Stimulated activated naive B cell treated with anti-CD40 and anti-IgM and Interleukin-4, amounts not matched to agents 10 μg/mL and 1 μg/mL and 100 μg/mL, for 72 hours (primary cell): ENCODE measurements around the gene CDC42BPA.
A peak's percentile ranks its signal among the peaks of the same experiment; 100 is the strongest.
"Not testable (repeated sequence)": the region's sequence is repeated elsewhere in the genome, so short reads cannot be mapped to it uniquely, and the experiment has no call there.

Source experiments
- ATAC-seq, 2 donors: fragments of 150-1000 bp; cut with Tn5 transposase; replicated peaks; 2 replicates each; pipeline ENCODE4 v1.10.0; 2021; ENCODE audit warnings: moderate library complexity in 1 of 2
- DNase-seq: peaks from one replicate; pipeline ENCODE4 v3.0.0; 2021
- H3K27ac Mint-ChIP-seq: one replicate; pipeline ENCODE4 v1.8.0; 2022; ENCODE audit warnings: mild to moderate bottlenecking, mixed read lengths
- H3K27me3 Mint-ChIP-seq, 2 donors: one replicate each; pipeline ENCODE4 v1.8.0; 2022; ENCODE audit warnings: mixed read lengths in 2 of 2
- H3K36me3 Mint-ChIP-seq, 2 donors: one replicate each; pipeline ENCODE4 v1.8.0; 2022; ENCODE audit warnings: mixed read lengths in 2 of 2, mild to moderate bottlenecking in 1 of 2
- H3K4me1 Mint-ChIP-seq, 2 donors: one replicate each; pipeline ENCODE4 v1.8.0; 2022; ENCODE audit warnings: mixed read lengths in 2 of 2, mild to moderate bottlenecking in 1 of 2
- H3K4me3 Mint-ChIP-seq, 2 donors: one replicate each; pipeline ENCODE4 v1.8.0; 2022; ENCODE audit warnings: mild to moderate bottlenecking in 2 of 2, mixed read lengths in 2 of 2, moderate library complexity in 1 of 2
- H3K9me3 Mint-ChIP-seq, 2 donors: one replicate each; pipeline ENCODE4 v1.8.0; 2022; ENCODE audit warnings: mixed read lengths in 2 of 2, mild to moderate bottlenecking in 1 of 2

Gene CDC42BPA

DNA sequence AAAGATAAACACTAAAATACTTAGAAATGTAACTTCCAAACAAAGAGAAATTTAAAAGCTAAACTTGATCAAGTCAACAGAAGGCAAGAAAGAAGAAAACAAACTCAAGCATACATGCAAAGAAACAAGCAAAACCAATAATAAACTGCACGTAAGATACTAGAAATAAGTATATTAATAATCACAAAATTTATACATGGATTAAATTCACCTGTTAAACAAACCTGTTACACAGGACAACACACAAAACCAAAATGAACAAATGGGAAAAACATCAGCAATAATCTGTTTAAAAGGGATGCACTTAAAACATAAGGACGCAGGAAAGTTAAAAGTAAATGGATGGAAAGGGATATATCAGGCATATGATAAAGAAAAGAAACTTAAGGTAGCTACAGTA lies 165.8 kb downstream of the CDC42BPA start:
- no peak for DNase-seq
- no peak overlapping the region for H3K4me3 Mint-ChIP-seq
- no peak for ATAC-seq
- H3K27ac Mint-ChIP-seq = no peak overlapping the region
- no peaks in the 10 kb centered on the region for H3K27me3 Mint-ChIP-seq
- H3K4me1 Mint-ChIP-seq = no peaks in the 10 kb centered on the region
- no peaks in the 10 kb centered on the region for H3K9me3 Mint-ChIP-seq
- no peaks in the 10 kb centered on the region for H3K36me3 Mint-ChIP-seq

DNA sequence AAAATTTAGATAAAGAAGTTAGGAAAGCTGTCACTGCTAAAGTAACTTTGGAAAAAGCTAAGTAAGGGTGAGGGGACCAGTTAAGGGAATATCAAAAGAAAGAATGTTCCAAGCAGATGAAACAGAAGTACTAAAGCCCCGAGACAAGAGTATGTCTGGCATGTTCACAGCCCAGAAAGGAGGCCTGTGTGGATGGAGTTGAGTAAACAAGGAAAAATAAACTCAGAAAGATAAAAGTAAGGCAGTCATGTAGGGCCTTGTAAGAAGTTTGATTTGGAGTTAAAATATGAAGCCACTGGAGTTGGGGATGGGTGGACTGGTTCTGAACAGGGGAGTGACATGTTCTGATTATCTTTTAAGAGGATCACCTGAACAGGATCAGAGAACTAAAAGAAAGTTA lies 177.9 kb downstream of the CDC42BPA start:
- Mint-ChIP-seq H3K4me1 (no peaks in the 10 kb centered on the region), H3K4me3 (no peak overlapping the region), H3K27ac (no peak overlapping the region), H3K9me3 (no peaks in the 10 kb centered on the region), H3K36me3 (no peaks in the 10 kb centered on the region), H3K27me3 (peaks cover 0 to under 1% of the 10 kb centered on the region in 2 donors)
- ATAC-seq = no peak
- DNase-seq = no peak

DNA sequence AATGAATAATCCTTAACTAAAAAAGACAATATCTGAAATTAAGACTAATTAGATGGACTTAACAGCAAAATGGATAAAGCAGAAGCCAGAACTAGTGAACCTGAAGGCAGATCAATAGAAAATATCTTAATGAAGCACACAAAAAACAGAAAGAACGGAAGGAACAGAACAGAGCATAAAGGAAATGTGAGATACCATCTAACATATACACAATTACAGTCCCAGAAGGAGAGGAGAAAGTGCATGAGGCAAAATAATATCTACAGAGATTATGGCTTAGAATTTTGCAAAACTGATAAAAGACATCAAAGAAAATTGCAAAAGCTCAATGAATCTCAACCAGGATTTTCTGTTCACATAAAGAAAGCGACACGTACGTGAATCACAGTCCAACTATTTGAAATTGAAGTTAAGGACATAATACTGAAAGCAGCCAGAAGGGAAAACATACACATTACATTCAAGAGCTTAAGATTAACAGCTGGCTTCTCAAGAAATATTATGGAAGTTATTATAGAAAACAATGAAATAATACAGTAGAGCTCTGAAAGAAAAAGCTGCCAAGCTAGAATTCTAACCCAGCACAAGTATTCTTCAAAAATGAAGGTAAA lies 182.0 kb downstream of the CDC42BPA start:
- H3K4me1 Mint-ChIP-seq = no peaks in the 10 kb centered on the region
- H3K9me3 Mint-ChIP-seq = no peaks in the 10 kb centered on the region
- no peak for DNase-seq
- no peak for ATAC-seq
- H3K36me3 Mint-ChIP-seq = no peaks in the 10 kb centered on the region
- H3K27me3 Mint-ChIP-seq = peaks cover 0 to 14% of the 10 kb centered on the region in 2 donors
- no peak overlapping the region for H3K27ac Mint-ChIP-seq
- H3K4me3 Mint-ChIP-seq = no peak overlapping the region

DNA sequence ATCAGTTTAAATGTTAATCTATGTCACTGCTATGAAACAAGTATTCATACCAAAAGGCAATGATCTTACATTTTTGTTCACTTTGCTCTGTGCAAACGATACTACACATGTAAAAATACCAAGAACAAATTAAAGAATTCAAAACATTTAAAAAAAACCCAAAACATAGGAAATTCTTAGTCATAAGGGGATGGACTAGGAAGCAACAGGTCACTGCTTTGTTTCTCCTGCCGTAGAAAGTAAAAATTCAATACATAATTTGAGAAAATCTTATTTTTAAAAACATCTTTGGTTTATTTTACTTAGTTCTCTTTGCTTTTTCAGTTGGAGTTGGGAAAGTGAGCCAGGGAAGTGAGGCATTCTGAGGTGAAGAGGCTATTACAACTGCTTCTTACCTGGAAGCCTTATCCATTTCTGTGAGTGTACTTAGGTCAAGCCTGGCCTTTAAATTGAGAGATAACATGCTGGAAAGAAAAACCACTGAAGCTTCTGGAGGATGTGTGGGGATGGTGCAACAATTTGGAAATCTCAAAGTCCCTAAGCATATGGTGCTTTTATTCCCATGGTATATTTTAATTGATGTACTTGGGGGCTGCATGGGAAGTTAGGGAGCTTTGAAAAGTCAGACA lies 183.5 kb downstream of the CDC42BPA start:
- peaks cover 0 to 14% of the 10 kb centered on the region in 2 donors for H3K27me3 Mint-ChIP-seq
- no peaks in the 10 kb centered on the region for H3K36me3 Mint-ChIP-seq
- no peak for ATAC-seq
- H3K27ac Mint-ChIP-seq = no peak overlapping the region
- H3K4me1 Mint-ChIP-seq = no peaks in the 10 kb centered on the region
- H3K9me3 Mint-ChIP-seq = no peaks in the 10 kb centered on the region
- DNase-seq = no peak
- H3K4me3 Mint-ChIP-seq = no peak overlapping the region

DNA sequence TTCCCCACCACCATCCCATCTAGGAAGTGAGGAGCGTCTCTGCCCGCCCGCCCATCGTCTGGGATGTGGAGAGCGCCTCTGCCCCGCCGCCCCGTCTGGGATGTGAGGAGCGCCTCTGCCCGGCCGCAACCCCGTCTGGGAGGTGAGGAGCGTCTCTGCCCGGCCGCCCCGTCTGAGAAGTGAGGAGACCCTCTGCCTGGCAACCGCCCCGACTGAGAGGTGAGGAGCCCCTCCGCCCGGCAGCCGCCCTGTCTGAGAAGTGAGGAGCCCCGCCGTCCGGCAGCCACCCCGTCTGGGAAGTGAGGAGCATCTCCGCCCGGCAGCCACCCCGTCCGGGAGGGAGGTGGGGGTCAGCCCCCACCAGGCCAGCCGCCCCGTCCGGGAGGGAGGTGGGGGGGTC lies 185.6 kb downstream of the CDC42BPA start:
- H3K27me3 Mint-ChIP-seq = peaks cover 0 to 14% of the 10 kb centered on the region in 2 donors
- DNase-seq, H3K4me3 Mint-ChIP-seq, H3K9me3 Mint-ChIP-seq, ATAC-seq, H3K4me1 Mint-ChIP-seq, H3K27ac Mint-ChIP-seq, H3K36me3 Mint-ChIP-seq: not testable (repeated sequence)

DNA sequence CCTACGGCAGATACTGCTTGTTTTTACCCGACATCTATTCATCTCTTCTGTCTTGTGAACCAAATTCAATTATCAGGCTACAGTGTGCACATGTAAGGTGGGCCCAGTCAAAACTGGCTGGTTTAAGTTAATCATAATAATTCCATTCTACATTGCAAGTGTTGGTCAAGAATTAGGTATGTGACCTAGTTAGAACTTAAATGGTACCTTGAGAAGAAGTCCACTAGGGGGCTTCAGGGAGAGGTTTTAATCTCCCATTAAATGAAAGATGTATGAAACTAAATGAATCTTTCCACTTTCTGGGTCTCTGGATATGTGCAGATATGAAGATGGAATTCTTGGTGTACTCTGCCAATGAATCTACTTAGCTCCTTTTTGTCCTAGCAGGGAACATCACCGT lies 187.1 kb downstream of the CDC42BPA start:
- no peaks in the 10 kb centered on the region for H3K36me3 Mint-ChIP-seq
- DNase-seq = no peak

DNA sequence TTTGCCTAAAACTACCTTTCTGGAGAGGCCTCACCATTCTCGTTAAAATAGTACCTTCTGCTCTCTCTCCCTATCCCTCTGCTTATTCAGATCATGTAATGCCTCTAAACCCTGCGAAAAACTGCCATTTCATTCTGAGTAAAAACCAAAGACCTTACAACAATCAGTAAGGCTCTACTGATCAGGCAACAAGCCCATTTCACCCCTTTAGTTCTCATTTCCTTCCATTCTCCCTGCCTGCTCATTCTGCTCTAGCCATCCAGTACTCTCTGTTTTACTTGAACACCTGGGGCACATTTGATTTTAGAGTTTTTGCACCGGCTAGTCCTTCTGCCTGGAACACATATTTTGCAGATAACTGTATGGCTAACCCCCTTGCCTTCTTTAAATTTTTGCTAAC lies 190.4 kb downstream of the CDC42BPA start:
- DNase-seq (no peak), ATAC-seq (peak; percentile 38 to 52)
- Mint-ChIP-seq H3K4me1 (no peaks in the 10 kb centered on the region), H3K27me3 (no peaks in the 10 kb centered on the region), H3K9me3 (no peaks in the 10 kb centered on the region), H3K27ac (no peak overlapping the region), H3K4me3 (no peak overlapping the region), H3K36me3 (no peaks in the 10 kb centered on the region)

More for the DNA sequence above, 187.1 kb downstream of the CDC42BPA start:
- H3K9me3 Mint-ChIP-seq = no peaks in the 10 kb centered on the region
- no peaks in the 10 kb centered on the region for H3K4me1 Mint-ChIP-seq
- peak in 1 of 2 donors; percentile 33 for ATAC-seq
- H3K27me3 Mint-ChIP-seq = peaks cover 0 to 14% of the 10 kb centered on the region in 2 donors
- H3K27ac Mint-ChIP-seq = no peak overlapping the region
- H3K4me3 Mint-ChIP-seq = no peak overlapping the region

DNA sequence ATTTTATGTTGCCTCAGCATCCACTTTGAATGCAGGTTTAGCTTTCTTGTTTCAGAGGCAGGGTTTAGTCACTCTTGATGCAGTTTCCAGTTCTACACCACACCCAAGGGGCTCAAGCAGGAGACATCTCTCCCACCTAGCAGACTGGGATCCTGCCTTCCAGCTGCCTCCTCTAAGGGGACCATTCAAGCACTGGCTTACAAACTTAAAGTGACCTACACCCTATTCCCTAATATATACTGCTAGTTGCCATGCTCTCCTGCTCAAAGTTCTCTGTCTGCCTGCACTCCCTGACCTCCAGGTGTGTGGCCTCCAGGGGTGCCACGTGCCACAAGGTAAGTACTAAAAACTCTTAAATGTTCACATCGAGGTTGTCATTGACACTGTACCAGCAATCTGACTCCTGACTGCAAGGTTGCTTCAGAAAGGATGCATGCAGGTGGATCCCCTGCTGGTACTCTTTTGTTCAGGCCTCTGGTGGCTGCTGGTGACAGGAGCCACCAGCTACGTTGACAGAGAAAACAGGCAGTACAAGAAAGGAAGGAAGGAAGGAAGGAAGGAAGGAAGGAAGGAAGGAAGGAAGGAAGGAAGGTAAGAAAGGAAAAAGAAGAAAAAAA lies 192.3 kb downstream of the CDC42BPA start:
- H3K9me3 Mint-ChIP-seq = no peaks in the 10 kb centered on the region
- no peaks in the 10 kb centered on the region for H3K36me3 Mint-ChIP-seq
- no peaks in the 10 kb centered on the region for H3K27me3 Mint-ChIP-seq
- no peaks in the 10 kb centered on the region for H3K4me1 Mint-ChIP-seq
- DNase-seq (no peak), ATAC-seq (no peak)
- H3K27ac Mint-ChIP-seq = no peak overlapping the region
- no peak overlapping the region for H3K4me3 Mint-ChIP-seq

DNA sequence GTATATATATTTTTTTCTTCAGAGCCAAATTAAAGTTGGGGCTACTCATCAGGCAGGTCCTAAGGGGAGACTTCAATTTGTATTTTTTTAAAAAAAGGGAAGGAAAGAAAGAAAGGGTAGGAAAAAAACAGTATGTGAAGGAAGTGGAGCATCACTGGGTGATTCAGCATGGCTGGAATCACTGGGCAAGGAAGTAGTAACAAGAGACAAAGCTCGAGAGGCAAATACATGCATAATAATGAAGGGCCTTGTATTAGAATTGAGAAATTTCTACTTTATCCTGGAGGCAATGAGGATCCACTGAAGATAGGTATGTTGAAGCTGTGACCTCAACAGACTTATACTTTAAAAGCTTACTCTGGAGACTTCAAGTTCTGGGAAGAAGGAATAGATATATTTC lies 193.8 kb downstream of the CDC42BPA start:
- Mint-ChIP-seq H3K36me3 (no peaks in the 10 kb centered on the region), H3K27ac (no peak overlapping the region), H3K4me1 (no peaks in the 10 kb centered on the region), H3K4me3 (no peak overlapping the region), H3K27me3 (no peaks in the 10 kb centered on the region), H3K9me3 (no peaks in the 10 kb centered on the region)
- DNase-seq (no peak), ATAC-seq (no peak)

DNA sequence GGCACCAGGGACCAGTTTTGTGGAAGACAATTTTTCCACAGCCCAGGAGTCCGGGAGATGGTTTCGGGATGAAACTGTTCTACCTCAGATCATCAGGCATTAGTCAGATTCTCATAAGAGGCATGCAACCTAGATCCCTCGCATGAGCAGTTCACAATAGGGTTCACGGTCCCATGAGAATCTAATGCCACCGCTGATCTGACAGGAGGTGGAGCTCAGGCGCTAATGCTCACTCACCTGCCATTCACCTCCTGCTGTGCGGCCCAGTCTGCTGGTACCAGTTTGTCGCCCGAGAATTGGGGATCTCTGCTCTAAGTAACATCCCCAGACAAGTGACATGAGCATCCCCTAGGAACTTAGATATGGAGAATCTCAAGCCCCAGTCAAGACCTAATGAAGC lies 197.5 kb downstream of the CDC42BPA start:
- no peaks in the 10 kb centered on the region for H3K36me3 Mint-ChIP-seq
- H3K9me3 Mint-ChIP-seq = no peaks in the 10 kb centered on the region
- H3K4me1 Mint-ChIP-seq = no peaks in the 10 kb centered on the region
- ATAC-seq (no peak), DNase-seq (no peak)
- no peaks in the 10 kb centered on the region for H3K27me3 Mint-ChIP-seq
- no peak overlapping the region for H3K27ac Mint-ChIP-seq
- H3K4me3 Mint-ChIP-seq = no peak overlapping the region

DNA sequence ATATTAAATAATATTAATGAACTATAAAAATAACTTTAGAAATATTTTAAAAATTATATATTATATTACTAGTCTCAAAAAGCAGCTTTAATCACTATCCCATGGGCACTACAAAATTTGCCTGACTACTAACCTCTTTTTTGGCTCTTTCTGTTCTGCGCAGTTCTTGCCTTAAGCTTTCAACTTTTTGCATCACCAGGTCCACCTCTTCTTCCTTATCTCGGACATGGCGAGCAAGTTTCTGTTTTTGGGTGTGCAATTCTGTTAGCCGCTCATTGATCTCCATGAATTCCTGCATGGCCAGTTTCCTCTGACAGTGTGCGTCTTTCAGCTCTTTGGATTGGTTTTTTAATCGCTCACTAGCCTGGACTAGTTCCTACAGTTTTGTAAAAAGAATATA lies 205.8 kb downstream of the CDC42BPA start:
- Mint-ChIP-seq H3K36me3 (no peaks in the 10 kb centered on the region), H3K27me3 (peaks cover 4 to 10% of the 10 kb centered on the region in 2 donors), H3K27ac (no peak overlapping the region), H3K9me3 (no peaks in the 10 kb centered on the region), H3K4me1 (no peaks in the 10 kb centered on the region), H3K4me3 (no peak overlapping the region)
- ATAC-seq (no peak), DNase-seq (no peak)

DNA sequence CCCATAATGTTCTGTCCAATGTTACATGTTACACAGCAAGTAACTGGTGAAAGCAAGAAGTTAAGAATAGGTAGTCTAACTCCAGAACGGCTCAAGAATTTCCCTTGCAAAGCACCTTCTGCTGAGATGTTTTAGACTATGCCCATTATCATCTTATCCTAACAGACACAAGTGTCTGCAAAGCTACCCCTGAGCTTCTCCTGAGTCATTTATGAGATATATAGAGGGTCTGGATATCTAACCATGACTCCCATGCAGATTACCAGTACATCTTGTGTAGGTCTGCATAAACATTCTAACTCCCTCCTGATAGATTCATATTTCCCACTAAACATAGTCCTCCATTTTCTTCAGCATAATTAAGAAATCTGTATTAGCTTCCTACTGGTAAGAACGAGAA lies 206.5 kb downstream of the CDC42BPA start:
- Mint-ChIP-seq H3K27ac (no peak overlapping the region), H3K4me1 (no peaks in the 10 kb centered on the region), H3K4me3 (no peak overlapping the region), H3K9me3 (no peaks in the 10 kb centered on the region), H3K36me3 (no peaks in the 10 kb centered on the region), H3K27me3 (peaks cover 4 to 10% of the 10 kb centered on the region in 2 donors)
- no peak for DNase-seq
- ATAC-seq = no peak

DNA sequence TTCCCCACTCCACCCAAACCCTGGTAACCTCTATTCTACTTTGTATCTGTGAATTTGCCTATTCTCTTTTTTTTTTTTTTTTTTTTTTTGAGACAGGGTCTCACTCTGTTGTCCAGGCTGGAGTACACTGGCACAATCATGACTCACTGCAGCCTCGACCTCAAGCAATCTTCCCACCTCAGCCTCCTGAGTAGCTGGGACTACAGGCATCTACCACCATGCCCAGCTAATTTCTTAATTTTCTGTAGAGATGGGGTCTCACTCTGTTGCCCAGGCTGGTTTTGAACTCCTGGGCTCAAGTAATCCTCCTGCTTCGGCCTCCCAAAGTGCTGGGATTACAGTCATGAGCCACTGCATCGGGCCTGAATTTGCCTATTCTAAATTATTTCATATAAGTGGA lies 213.0 kb downstream of the CDC42BPA start:
- H3K27me3 Mint-ChIP-seq, H3K27ac Mint-ChIP-seq, DNase-seq, ATAC-seq, H3K4me3 Mint-ChIP-seq, H3K4me1 Mint-ChIP-seq, H3K9me3 Mint-ChIP-seq, H3K36me3 Mint-ChIP-seq: not testable (repeated sequence)

DNA sequence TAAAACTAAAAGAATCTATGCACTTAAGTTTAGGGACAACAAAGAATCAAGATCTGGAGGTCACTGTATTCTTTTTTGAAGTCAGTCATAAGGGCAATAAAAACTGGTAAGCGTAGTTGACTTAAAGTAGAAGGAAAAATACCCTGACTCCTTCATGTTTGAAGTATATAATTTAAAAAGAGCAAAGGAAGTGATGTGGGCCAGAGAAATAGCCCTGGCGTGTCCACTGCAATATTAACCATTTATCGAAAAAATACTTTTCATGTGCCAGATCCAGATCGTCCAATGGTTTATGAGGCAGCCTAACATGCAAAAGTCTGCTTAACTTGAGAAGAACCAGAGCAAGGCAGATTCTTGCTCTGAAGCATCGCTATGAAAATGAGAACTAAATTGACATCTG lies 216.2 kb downstream of the CDC42BPA start:
- H3K27me3 Mint-ChIP-seq = no peaks in the 10 kb centered on the region
- no peaks in the 10 kb centered on the region for H3K36me3 Mint-ChIP-seq
- ATAC-seq (no peak), DNase-seq (no peak)
- H3K27ac Mint-ChIP-seq = no peak overlapping the region
- H3K4me1 Mint-ChIP-seq = no peaks in the 10 kb centered on the region
- no peaks in the 10 kb centered on the region for H3K9me3 Mint-ChIP-seq
- no peak overlapping the region for H3K4me3 Mint-ChIP-seq

DNA sequence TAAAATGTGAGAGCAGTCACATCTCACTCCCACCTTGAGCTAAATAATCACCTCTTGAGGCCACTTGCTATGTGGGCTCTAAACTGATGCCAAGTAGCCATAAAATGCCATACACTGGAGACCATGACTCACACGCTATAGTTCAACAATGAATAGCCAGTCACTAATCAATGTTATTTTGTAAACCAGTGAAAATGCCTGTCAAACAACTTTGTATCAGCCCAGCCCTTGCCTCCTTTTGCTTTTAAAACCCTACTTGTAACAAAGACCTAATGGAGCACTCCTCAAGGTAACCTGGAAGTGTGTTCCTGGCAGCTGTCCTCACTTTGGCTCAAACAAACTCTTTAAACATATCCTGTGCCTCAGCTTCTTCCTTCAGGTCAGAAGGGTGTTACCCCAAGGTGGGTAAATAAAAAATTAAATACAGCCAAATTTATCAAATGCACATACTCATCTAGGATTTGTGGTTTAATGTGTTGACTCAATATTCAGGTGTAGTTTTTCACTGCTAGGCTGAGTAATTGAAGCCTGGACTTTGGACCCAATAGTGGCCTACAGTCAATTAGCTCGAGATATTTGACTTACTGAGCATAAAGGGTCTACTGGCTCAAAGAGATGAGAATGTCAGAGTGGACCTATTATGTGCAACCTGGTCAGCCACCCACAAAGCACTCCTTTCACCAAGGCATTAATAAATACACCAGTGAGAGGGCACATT lies 223.9 kb downstream of the CDC42BPA start:
- no peaks in the 10 kb centered on the region for H3K36me3 Mint-ChIP-seq
- no peaks in the 10 kb centered on the region for H3K27me3 Mint-ChIP-seq
- ATAC-seq (no peak), DNase-seq (no peak)
- no peaks in the 10 kb centered on the region for H3K9me3 Mint-ChIP-seq
- no peak overlapping the region for H3K27ac Mint-ChIP-seq
- no peaks in the 10 kb centered on the region for H3K4me1 Mint-ChIP-seq
- H3K4me3 Mint-ChIP-seq = no peak overlapping the region
